Activated gamma-delta T cell treated with anti-CD3 and anti-CD28 coated beads, Interleukin-2, amount 50 U/mL, for 16 hours (primary cell): ENCODE measurements around the gene VEGFB.
"Not testable (repeated sequence)": the region's sequence is repeated elsewhere in the genome, so short reads cannot be mapped to it uniquely, and the experiment has no call there.

ENCODE experiments used
- DNase-seq: peaks from one replicate; pipeline ENCODE4 v3.0.0-alpha.2; 2020; ENCODE audit warnings: low read depth

The VEGFB gene

DNA sequence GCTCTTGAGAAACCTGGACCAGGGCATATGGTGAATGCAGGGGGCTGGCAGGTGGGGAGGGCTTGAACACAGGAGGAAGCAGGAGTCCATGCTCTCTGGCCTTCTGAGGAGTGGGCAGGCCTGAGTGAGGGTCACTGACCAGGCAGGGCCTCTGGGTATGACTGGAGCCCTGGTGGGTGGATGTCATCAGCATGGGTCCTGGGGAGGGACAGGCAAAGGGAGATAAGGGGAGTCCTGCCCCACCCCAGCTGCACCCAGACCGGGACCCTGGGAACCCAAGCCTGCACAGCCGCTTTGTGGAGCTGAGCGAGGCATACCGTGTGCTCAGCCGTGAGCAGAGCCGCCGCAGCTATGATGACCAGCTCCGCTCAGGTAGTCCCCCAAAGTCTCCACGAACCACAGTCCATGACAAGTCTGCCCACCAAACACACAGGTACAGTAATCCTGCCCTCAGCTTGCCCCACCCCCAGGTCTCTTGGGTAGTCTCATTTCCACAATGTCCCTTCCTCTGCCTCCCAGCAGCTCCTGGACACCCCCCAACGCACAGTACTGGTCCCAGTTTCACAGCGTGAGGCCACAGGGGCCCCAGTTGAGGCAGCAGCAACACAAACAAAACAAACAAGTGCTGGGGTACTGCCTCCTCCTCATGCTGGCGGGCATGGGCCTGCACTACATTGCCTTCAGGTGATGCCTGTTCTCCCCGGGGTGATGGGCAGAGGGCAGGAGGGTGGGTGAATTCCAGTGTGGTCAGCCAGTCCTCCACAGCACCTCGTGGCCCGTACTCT is 2.0 kb upstream of the VEGFB start:
- no peak for DNase-seq

DNA sequence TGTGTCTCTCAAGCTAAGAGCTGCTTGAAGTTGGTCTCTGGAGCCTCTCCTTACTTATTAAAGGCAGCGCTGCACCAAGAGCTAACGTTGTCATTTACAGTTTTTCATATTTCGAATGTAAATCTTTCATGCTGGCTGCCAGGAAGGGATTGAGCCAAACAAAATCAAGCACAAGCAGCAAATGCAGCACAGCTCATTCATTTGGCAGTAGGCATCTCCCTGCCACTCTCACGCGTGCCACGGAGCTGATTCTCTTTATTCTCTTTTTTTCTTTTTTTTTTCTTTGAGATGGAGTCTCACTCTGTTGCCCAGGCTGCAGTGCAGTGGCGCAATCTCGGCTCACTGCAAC is 1.4 kb upstream of the VEGFB start:
- no peak for DNase-seq

- DNase-seq: peak; percentile 31
These were observed 429 bp downstream of the VEGFB start for GRCh38 chr11:64234647-64235379.

DNA sequence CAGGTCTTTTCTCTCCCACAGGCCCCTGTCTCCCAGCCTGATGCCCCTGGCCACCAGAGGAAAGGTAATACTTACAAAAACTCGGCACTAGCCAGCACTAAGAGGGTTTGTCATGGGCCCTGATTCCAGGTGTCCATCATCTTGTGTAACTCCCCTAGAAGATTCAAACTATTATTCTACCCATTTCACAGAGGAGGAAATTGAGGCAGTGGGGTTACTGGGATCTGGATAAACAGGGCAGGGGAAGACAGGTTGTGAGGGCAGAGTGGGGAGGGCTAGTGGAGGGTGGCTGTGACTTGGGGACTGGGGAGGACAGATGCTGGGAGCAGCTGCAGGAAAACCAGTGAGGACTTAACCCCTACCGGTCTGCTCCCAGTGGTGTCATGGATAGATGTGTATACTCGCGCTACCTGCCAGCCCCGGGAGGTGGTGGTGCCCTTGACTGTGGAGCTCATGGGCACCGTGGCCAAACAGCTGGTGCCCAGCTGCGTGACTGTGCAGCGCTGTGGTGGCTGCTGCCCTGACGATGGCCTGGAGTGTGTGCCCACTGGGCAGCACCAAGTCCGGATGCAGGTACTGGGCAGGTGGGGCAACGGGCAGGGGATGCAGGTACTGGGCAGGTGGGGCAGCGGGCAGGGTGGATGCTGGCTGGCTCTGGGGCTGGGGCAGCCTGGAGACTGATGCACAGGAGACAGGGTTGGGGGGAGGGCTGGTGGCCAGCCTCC is 1.2 kb downstream of the VEGFB start:
- DNase-seq: no peak

- no peak for DNase-seq
These were observed 3.1 kb downstream of the VEGFB start for GRCh38 chr11:64237484-64237951.

GRCh38 chr11:64238076-64238475 is 3.7 kb downstream of the VEGFB start:
- no peak for DNase-seq

DNA sequence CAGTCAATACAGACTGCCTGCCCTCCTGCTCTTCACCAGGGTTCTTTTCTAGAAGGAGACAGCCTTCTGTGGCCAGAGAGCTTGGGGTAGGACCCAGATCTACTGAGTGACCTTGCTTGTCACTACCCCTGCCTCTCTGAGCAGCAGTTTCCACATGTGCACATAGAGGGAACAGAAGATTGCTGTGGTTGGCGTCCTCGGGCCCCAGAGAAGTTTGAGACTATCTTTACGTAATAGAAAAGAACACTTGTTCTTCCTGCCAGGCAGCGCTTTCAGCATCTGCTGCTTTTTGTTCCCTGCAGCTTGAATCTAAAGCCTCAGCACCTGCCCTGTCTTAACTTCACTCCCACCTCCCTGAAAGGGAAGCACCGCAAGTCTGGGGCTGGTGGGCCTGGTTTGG is 4.6 kb downstream of the VEGFB start:
- DNase-seq: no peak

DNA sequence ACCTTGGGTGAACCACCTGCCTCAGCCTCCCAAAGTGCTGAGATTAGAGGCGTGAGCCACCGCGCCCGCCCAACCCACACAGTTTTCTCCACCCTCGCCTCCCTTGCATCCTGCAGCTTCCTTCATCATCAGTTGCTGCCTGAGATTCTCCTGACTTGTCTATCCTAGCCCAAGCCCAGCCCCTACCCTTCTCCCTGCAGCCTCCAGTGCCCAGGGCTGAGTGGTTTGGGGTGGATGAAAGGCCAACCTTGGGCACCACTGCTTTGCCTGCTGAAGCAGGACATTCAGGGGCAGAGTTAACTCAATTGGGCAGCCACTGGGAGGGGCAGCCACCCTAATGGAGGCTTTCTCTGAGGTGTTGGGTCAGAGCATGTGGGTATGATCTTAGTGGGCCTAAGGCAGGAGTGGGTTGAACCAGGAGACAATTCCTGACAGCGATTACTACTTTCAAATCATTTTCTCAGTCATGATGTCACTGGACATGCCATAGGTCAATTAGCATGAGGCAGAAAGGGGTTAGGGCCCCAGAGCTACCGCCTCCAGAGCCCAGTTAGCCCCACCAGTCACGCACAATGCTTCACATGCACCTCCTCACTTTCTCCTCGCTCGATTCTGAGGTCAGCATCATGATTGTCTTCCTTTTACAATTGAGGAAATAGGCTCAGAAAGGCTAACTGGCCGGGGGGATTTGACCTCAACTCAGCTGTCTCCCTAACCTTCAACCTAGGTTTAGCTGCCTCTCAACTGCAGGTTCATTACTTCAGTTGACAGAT is 5.5 kb downstream of the VEGFB start:
- DNase-seq: no peak

DNA sequence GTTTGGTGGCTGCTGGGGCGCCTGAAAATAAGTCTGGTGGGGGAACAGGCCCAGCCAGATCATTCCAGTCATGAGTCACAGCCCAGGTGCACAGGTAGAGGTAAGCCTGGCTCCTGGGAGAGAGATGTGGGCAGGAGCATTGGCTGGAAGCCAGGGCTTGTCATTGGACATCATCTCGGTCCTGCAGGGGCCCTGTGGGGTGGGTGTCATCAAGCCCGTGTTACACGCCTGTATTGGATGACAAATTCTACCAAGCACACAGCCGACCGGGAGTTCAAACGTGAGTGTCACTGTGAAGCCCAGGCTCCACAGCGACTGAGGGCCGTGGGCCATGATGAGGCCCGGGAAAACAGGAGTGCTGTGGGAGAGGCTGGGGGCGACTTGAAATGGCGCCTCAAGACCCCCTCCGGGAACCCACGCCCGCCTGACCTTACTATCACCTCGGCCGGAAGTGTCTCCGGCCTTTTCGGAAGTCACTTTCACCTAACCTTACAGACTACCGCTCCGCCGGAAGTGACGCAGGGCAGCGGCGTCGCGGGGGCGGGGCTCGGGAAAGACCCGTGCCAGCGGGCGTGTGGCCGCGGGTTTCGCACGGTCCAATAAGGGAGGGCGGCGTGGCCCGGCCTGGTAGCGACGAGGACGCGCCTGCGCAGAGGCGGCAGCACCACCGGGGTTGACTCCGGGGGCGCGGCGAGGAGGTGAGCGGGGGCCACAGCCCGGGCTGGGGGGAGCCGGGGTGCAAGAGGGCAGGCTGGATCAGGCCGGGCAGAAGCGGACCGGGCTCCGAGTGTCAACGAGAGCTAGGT is 6.3 kb downstream of the VEGFB start, which contains the start of gene FKBP2:
Gene FKBP2 (plus strand): TSS at position 661 of the 806 bp plus-strand sequence. CDS start 1,293 bp downstream, outside the sequence.
- peak; percentile 98 for DNase-seq

DNA sequence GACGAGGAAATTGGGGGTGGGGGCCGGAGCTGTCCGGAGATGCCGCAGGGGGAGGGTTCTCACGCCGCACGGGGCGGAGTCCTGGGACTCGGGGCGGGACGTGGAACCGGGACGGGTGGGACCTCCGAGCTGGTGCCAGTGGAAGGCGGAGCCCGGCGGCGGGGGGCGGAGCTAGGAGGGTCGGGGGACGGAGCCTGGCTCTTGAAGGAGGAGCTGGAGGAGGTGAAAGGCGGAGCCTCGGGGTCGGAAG is 6.8 kb downstream of the VEGFB start:
- peak; percentile 99 for DNase-seq

- DNase-seq: no peak
These were observed 7.3 kb downstream of the VEGFB start for GRCh38 chr11:64241491-64242374.

- no peak for DNase-seq
These were observed 9.0 kb downstream of the VEGFB start for GRCh38 chr11:64243236-64243854.

- no peak for DNase-seq
These were observed 9.7 kb downstream of the VEGFB start for GRCh38 chr11:64244107-64244506.

DNA sequence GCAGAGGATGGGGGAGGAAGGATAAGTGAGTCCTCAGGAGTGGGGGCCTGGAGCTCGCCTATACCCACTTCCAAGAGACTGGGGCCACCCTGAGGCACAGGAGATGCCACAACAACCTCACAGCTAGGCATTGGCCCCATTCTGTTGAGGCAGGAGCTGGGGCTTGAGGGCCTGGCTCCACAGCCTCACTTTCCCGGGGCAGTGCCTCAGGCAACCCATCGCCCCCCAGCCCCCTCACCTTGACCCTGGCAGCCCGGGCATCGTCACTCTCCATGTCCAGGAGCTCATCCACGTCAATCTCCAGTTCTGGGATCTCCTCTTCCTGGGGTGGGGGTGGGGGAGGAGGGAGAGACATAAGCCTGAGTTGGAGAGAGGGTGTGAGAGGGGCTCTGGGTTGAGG is 10.6 kb downstream of the VEGFB start:
- no peak for DNase-seq

DNA sequence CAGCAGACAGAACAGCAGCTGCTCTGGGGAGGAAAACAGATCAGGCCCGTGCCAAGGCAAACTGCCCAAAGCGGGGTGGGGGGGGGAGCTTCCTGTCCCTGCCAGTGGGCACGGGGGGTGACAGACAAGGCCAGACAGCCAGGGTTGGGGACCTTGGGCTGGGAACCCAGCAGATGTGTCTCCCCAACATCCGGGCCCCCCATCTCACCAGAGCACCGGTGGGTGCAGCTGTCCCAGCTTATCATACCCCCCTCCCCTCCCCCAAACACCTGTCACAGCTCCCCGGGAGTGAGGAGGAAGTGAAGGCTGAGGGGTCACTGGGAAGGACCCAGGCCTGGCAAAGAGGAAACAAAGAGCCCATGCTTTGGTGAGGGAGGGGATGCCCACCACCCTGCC is 11.0 kb downstream of the VEGFB start:
- peak; percentile 39 for DNase-seq

DNA sequence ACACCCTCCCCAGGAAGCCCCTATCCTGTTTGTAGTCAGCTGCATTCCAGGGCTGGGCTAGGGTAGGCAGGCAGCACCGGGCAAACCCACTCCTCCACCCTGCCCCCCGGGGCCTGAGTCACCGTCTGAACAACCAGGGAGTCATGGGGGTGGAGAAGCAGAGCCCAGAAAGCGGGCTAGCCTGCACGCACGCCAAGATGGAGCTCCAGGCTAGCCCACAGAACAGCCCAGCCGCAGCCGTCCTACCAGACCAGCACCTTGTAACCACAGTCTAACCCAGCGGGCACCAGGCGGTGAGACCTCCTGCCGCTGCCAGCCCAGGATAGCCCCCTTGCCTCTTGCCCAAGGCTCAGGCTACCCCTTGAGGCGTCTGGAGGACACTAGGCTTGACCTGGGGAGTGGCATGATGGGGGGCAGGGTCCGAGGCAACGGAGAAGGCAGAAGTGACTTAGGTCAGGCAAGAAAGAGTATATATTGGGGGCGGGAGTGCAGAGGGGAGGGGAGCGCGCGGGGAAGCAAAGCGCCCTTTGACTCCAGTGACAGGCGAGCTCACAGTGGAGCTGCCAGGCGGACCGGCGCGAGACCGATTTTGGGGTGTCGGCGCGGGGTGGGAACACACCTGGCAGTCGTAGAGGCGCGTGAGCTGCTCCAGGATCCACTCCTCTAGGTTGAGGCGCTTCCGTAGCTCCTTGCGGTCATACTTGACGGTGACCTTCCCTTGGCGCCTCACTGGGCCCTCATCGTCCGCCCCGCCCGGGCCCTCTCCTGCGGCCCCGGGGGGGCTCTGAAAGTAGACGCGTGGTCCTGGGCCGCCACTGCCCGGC is 11.6 kb downstream of the VEGFB start:
- DNase-seq: peak; percentile 68

DNA sequence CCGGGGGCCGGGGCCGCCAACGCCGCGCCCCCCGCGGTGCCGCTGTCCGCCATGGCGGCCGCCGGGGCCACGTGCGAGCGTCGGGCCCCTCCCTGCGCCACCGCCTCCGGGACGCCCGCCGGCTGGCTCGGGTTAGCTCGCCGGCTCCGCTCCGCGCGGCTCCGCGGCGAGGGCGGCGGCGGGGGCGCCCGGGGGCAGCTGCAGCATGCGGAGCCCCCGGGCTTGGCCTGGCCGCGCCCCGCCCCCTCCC is 12.2 kb downstream of the VEGFB start:
- DNase-seq: not testable (repeated sequence)

DNA sequence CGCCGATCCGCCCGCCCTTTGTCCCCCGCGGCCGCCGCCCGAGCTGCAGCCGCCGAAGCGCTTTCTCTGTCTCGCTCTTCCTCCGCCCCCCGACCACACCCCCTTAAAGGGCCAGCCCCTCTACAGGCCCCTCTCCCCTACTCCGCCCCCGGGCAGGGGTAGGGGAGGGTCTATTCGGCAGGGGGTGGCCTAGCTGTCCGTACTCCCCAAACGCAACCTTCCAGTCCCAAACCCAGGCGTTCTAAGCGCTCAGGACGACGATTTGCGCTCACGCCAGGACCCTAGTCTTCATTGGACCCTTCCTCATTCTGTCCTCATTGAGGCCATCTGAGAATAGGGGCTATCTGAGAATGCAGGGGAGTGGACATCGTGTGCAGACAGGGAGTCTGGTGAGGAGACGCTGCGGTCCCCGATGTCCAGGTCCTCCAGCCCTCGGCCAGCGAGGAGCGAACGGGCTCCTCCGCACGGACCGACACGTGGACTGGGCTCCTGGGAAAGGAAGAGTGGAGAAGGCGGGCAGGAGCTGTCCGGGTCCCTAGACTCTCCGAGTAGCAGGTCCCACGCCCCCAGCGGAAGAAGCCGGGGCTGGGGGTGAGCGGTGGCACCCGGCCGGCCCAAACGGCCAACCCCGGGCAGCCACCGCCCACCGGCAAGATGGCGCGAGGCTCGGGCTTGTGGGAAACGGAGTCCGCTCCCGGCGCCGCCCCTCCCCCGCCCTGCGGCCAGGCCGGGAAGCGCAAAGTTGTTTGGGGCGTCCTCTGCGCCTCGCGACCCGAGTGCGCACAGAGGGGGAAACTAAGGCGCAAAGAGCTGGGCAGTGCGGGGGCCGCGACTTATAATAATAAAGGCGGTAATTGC is 12.7 kb downstream of the VEGFB start, which contains the start of gene PPP1R14B:
Gene PPP1R14B (minus strand): TSS at position 73 of the 858 bp plus-strand sequence. CDS start 270 bp downstream, outside the sequence.
- DNase-seq: peak; percentile 81
